ENCODE results near the gene DIPK1B.

DNA sequence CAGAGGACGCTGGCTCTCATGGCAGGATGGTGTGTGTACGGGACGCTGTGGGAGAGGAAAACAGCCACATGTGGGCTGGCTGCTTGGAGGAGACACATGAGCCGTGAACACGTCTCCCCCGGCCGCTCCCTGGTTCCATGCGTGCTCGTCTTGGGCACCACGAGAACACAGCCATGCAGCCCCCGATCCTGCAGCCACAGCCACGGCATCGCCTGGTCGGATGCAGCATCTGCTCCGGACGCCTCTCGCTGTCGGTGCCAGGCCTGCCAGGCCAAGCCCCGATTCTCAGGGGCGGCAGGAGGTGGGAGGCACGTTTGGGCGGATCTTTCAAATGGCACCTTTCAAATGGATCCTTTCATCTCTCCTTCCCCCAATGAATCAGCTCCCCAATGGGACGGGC is 27.1 kb downstream of the DIPK1B start:
- TF ChIP-seq, protein P1, sequence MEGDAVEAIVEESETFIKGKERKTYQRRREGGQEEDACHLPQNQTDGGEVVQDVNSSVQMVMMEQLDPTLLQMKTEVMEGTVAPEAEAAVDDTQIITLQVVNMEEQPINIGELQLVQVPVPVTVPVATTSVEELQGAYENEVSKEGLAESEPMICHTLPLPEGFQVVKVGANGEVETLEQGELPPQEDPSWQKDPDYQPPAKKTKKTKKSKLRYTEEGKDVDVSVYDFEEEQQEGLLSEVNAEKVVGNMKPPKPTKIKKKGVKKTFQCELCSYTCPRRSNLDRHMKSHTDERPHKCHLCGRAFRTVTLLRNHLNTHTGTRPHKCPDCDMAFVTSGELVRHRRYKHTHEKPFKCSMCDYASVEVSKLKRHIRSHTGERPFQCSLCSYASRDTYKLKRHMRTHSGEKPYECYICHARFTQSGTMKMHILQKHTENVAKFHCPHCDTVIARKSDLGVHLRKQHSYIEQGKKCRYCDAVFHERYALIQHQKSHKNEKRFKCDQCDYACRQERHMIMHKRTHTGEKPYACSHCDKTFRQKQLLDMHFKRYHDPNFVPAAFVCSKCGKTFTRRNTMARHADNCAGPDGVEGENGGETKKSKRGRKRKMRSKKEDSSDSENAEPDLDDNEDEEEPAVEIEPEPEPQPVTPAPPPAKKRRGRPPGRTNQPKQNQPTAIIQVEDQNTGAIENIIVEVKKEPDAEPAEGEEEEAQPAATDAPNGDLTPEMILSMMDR (IDR thresholded peaks at IDR 0.05) = no peak
- no peak for TF ChIP-seq POLR2A (IDR thresholded peaks at IDR 0.05)
